HL-60 (cell line): ENCODE data around the gene KCNH8.

ENCODE experiments used
- DNase-seq, 2 experiments: peaks; one replicate each; pipeline ENCODE4 v3.0.0-alpha.2; 2010 to 2020; ENCODE audit warnings: low read depth in 1 of 2, low spot score in 1 of 2
- H3K27ac ChIP-seq: fragments of 250-450 bp; sonication (Bioruptor Pico); replicated peaks from 2 replicates; pipeline ENCODE4 v1.5.1; 2020; ENCODE audit warnings: mild to moderate bottlenecking, moderate library complexity
- H3K27me3 ChIP-seq: fragments of 250-450 bp; sonication (Bioruptor Pico); 2 replicates; pipeline ENCODE4 v1.5.1; 2021; ENCODE audit warnings: mild to moderate bottlenecking, moderate library complexity; ENCODE audit not compliant: insufficient read depth, poor library complexity, severe bottlenecking
- H3K4me3 ChIP-seq: replicated peaks from 2 replicates; pipeline ENCODE4 v1.5.1; 2011; ENCODE audit warnings: mild to moderate bottlenecking, control low read depth, low read length; ENCODE audit not compliant: insufficient read depth
- CTCF ChIP-seq: IDR thresholded peaks from one replicate; pipeline ENCODE4 v1.5.1; 2011; ENCODE audit warnings: low read length, control low read depth, inconsistent platforms; ENCODE audit not compliant: insufficient read depth
- GABPA ChIP-seq: IDR thresholded peaks from 2 replicates; pipeline ENCODE4 v1.6.1; 2012; ENCODE audit warnings: low read depth
- POLR2AphosphoS5 ChIP-seq: IDR thresholded peaks from 2 replicates; pipeline ENCODE4 v1.6.1; 2012; ENCODE audit warnings: low read depth
- SPI1 ChIP-seq: IDR thresholded peaks from 2 replicates; pipeline ENCODE4 v1.6.1; 2012; ENCODE audit warnings: low read depth, mild to moderate bottlenecking, borderline replicate concordance
- TF ChIP-seq, protein P1 (sequence below): IDR thresholded peaks from 2 replicates; pipeline ENCODE4 v1.6.1; 2012; ENCODE audit warnings: low read depth; ENCODE audit not compliant: insufficient replicate concordance

KCNH8 gene

GRCh38 chr3:19105826-19106225 lies 42.5 kb upstream of the KCNH8 start:
- TF ChIP-seq CTCF (no peak), SPI1 (no peak), GABPA (no peak), POLR2AphosphoS5 (no peak)
- TF ChIP-seq, protein P1, sequence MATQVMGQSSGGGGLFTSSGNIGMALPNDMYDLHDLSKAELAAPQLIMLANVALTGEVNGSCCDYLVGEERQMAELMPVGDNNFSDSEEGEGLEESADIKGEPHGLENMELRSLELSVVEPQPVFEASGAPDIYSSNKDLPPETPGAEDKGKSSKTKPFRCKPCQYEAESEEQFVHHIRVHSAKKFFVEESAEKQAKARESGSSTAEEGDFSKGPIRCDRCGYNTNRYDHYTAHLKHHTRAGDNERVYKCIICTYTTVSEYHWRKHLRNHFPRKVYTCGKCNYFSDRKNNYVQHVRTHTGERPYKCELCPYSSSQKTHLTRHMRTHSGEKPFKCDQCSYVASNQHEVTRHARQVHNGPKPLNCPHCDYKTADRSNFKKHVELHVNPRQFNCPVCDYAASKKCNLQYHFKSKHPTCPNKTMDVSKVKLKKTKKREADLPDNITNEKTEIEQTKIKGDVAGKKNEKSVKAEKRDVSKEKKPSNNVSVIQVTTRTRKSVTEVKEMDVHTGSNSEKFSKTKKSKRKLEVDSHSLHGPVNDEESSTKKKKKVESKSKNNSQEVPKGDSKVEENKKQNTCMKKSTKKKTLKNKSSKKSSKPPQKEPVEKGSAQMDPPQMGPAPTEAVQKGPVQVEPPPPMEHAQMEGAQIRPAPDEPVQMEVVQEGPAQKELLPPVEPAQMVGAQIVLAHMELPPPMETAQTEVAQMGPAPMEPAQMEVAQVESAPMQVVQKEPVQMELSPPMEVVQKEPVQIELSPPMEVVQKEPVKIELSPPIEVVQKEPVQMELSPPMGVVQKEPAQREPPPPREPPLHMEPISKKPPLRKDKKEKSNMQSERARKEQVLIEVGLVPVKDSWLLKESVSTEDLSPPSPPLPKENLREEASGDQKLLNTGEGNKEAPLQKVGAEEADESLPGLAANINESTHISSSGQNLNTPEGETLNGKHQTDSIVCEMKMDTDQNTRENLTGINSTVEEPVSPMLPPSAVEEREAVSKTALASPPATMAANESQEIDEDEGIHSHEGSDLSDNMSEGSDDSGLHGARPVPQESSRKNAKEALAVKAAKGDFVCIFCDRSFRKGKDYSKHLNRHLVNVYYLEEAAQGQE: no peak
- Histone ChIP-seq H3K27me3 (no peaks in the 10 kb centered on the region), H3K27ac (no peak overlapping the region), H3K4me3 (no peak overlapping the region)
- no peak for DNase-seq

DNA sequence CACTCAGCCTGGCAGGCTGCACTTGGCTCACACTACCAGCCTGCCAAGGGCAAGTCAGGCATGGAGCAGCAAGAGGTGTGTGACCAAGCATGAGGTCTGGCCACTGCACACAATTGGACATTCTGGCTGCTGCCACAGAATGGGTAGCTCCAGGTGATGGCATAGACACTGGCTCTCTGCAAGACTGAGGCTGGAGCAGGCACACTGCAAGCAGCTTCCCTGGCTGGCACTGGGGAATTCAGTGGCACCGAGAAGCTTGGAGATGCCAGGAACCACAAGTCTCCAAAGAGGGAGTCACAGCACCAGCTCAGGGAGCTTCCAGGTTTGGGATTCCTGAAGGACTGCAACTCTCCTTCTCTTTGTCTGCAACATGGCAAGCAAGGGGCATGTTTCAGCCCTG lies 42.0 kb upstream of the KCNH8 start:
- no peak overlapping the region for H3K27ac ChIP-seq
- H3K27me3 ChIP-seq: no peaks in the 10 kb centered on the region
- TF ChIP-seq CTCF: no peak
- TF ChIP-seq, protein P1: no peak
- TF ChIP-seq SPI1: no peak
- no peak for TF ChIP-seq POLR2AphosphoS5
- no peak for TF ChIP-seq GABPA
- H3K4me3 ChIP-seq: no peak overlapping the region
- DNase-seq: no peak

DNA sequence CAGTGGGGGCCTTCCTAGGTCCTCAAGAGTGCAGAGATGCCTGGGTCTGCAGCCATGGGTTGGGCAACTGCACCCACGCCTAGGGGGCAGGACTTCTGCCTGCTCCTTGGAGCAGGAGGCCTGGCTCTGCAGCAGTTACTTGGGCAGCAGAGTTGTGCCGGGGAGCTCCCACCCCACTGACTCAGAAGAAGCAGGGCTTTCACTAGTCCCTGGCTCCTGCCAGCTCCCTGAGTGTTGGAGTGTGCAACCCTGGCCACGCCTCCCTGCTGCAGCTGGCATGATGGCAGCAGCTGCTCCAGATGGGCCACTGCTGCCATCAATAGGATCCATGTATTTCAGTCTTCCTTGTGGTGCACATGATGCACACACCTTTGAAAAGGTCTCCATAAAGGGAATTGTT lies 40.6 kb upstream of the KCNH8 start:
- H3K4me3 ChIP-seq: no peak overlapping the region
- no peak for TF ChIP-seq CTCF
- no peak for TF ChIP-seq GABPA
- no peak for TF ChIP-seq SPI1
- TF ChIP-seq POLR2AphosphoS5: no peak
- TF ChIP-seq, protein P1: no peak
- no peak for DNase-seq
- no peak overlapping the region for H3K27ac ChIP-seq
- H3K27me3 ChIP-seq: no peaks in the 10 kb centered on the region
